ENCODE measurements around the gene EMC8. TPM values are rescaled to one million over a fixed set of nuclear protein-coding genes. Genes with fewer than 3 reads are reported as not detected.

EMC8 gene
- total RNA-seq, 2 donors from 2014 or later = 60.1 to 67.6 TPM

DNA sequence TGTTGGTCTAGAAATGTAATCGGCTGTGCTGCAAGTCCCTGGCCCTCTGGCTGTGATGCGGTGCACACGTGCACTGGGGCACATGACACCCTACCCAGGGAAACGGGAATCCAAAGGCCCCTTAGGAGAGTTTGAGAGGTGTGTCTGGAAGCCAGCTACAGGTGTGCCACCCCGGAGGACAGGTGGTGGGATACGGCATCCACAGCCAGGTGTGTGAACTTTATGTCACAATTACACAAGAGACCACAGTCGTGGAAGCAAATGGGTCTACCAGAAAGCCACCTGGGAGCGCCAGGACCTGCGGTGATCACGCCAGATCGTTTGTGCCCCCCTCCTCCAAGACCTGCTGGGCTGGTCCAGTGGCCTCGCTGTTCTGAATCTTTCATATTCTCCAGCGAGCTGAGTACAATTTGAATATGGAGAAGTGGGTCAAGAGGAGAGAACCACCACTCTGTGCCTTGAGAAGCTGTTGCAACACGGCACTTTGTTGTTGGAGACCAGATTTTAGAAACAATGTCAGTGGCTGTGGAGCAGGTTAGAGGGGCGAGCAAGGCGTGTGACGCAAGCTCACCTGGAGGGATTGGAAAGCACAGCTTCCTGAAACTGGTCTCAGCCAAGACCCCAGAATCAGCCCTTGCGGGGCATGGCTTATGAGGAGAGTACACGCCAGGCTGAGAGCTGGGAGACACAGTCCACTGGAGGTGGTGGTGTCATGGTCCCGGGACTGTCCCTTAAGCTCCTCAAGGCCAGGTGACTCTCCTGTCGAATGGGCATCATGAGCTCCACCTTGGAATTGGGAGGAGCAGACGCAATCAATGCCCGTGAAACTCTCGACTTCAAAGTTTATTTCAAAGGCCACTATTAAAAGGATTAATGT lies 37.6 kb upstream of the EMC8 start:
- no peaks in the 10 kb centered on the region for H3K4me1 ChIP-seq (ENCODE audit: control insufficient read depth, insufficient read depth, low read length)
- H3K9me3 ChIP-seq (ENCODE audit: control insufficient read depth, low read length) = no peaks in the 10 kb centered on the region
- Mint-ChIP-seq H3K27ac (no peak overlapping the region), H3K9me3 (peaks cover 19% of the 10 kb centered on the region), H3K4me1 (no peaks in the 10 kb centered on the region), H3K27me3 (ENCODE audit: insufficient read depth) (peaks cover 7% of the 10 kb centered on the region), H3K4me3 (no peak overlapping the region), H3K36me3 (ENCODE audit: low read depth) (no peaks in the 10 kb centered on the region)
- no peak for DNase-seq
- no peak overlapping the region for H3K4me3 ChIP-seq (ENCODE audit: low read length)
- H3K9ac ChIP-seq (ENCODE audit: extremely low read depth, low read length, poor library complexity, severe bottlenecking) = no peak overlapping the region
- peaks cover 7% of the 10 kb centered on the region for H3K27me3 ChIP-seq (ENCODE audit: control insufficient read depth, insufficient read depth, low read length, poor library complexity, severe bottlenecking)
- WGBS, 2 experiments (ENCODE audit: insufficient coverage in 1 of 2, insufficient read length in 1 of 2) = 83 to 86% methylated on average over 18 to 24 of the region's 24 CpGs
- no peak overlapping the region for H3K27ac ChIP-seq (ENCODE audit: low read depth, low read length)
- TF ChIP-seq, protein P1, sequence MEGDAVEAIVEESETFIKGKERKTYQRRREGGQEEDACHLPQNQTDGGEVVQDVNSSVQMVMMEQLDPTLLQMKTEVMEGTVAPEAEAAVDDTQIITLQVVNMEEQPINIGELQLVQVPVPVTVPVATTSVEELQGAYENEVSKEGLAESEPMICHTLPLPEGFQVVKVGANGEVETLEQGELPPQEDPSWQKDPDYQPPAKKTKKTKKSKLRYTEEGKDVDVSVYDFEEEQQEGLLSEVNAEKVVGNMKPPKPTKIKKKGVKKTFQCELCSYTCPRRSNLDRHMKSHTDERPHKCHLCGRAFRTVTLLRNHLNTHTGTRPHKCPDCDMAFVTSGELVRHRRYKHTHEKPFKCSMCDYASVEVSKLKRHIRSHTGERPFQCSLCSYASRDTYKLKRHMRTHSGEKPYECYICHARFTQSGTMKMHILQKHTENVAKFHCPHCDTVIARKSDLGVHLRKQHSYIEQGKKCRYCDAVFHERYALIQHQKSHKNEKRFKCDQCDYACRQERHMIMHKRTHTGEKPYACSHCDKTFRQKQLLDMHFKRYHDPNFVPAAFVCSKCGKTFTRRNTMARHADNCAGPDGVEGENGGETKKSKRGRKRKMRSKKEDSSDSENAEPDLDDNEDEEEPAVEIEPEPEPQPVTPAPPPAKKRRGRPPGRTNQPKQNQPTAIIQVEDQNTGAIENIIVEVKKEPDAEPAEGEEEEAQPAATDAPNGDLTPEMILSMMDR (conservative IDR thresholded peaks at IDR 0.05) = no peak
- H3K36me3 ChIP-seq (ENCODE audit: control insufficient read depth, insufficient read depth, low read length) = no peaks in the 10 kb centered on the region

DNA sequence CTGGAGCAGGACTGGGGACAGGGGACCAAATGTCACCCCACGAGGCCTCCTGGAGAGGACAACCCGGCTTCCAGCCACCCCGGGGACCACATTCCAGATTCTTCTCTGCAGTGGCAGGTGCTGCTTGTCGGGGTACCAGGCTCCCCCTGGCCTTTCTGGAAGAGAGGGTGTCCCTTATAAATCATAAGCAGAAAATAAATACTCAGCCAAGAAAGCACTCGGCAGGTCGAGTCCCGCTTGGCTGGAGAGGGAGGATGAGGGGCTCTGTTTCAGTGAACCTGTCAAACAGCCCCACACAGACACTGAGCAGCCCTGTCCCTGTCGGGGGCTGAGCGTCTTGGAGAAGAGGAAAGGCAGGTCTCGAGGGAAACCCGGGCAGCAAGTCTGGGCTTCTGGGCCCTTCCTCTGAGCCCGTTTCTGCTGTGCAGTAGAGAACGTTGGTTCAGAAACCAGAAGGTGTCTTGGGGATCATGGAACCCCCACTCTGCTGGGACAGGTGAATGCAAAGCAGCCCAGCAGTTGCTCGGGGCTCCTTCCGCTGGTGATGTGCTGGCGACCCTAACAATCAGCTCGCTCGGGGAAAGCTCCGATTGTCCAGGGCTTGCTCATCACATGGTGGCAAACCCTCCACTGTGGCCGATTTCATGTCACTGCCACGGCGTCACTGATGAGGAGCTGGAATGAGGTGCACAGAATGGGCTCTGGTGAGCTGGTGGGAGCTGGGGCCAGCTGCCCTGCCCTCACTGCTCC lies 36.8 kb upstream of the EMC8 start:
- Histone ChIP-seq H3K27me3 (ENCODE audit: control insufficient read depth, insufficient read depth, low read length, poor library complexity, severe bottlenecking) (peaks cover 7% of the 10 kb centered on the region), H3K27ac (ENCODE audit: low read depth, low read length) (no peak overlapping the region), H3K4me3 (ENCODE audit: low read length) (no peak overlapping the region), H3K9ac (ENCODE audit: extremely low read depth, low read length, poor library complexity, severe bottlenecking) (no peak overlapping the region), H3K4me1 (ENCODE audit: control insufficient read depth, insufficient read depth, low read length) (no peaks in the 10 kb centered on the region), H3K9me3 (ENCODE audit: control insufficient read depth, low read length) (no peaks in the 10 kb centered on the region), H3K36me3 (ENCODE audit: control insufficient read depth, insufficient read depth, low read length) (no peaks in the 10 kb centered on the region)
- 90 to 92% methylated on average over 12 to 22 of the region's 22 CpGs for WGBS, 2 experiments (ENCODE audit: insufficient coverage in 1 of 2, insufficient read length in 1 of 2)
- no peak overlapping the region for H3K4me3 Mint-ChIP-seq
- H3K36me3 Mint-ChIP-seq (ENCODE audit: low read depth) = no peaks in the 10 kb centered on the region
- peaks cover 23% of the 10 kb centered on the region for H3K9me3 Mint-ChIP-seq
- no peak overlapping the region for H3K27ac Mint-ChIP-seq
- H3K4me1 Mint-ChIP-seq = no peaks in the 10 kb centered on the region
- TF ChIP-seq, protein P1 (conservative IDR thresholded peaks at IDR 0.05) = no peak
- peaks cover 11% of the 10 kb centered on the region for H3K27me3 Mint-ChIP-seq (ENCODE audit: insufficient read depth)
- no peak for DNase-seq

DNA sequence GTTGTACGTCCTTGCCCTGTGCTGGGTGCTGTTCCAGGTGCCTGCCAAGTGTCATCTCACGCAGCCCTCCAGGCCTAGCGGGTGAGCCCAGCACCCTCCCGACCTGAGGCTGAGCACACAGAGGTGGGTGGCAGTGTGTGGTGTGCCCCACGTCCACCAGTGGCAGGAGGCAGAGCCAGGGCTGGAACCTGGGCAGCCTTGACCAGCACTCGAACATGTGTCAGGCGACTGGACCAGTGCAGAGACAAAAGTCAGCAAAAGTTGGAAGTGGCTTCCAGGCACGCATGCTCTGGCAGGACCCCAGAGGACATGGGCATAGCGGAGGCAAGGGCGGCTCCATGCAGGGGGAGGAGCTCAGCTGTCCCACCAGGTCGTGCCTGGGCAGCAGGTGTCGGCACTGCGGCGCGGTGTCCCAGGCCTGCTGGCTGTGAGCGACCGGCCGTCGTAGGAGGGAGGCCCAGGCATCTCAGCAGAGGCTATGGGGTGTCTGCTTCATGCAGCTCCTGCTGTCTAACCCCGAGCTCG lies 35.9 kb upstream of the EMC8 start:
- Histone ChIP-seq H3K9ac (ENCODE audit: extremely low read depth, low read length, poor library complexity, severe bottlenecking) (no peak overlapping the region), H3K4me1 (ENCODE audit: control insufficient read depth, insufficient read depth, low read length) (no peaks in the 10 kb centered on the region), H3K36me3 (ENCODE audit: control insufficient read depth, insufficient read depth, low read length) (no peaks in the 10 kb centered on the region), H3K9me3 (ENCODE audit: control insufficient read depth, low read length) (no peaks in the 10 kb centered on the region), H3K27ac (ENCODE audit: low read depth, low read length) (no peak overlapping the region), H3K4me3 (ENCODE audit: low read length) (no peak overlapping the region), H3K27me3 (ENCODE audit: control insufficient read depth, insufficient read depth, low read length, poor library complexity, severe bottlenecking) (peaks cover 7% of the 10 kb centered on the region)
- Mint-ChIP-seq H3K36me3 (ENCODE audit: low read depth) (no peaks in the 10 kb centered on the region), H3K9me3 (peaks cover 23% of the 10 kb centered on the region), H3K27me3 (ENCODE audit: insufficient read depth) (peaks cover 11% of the 10 kb centered on the region), H3K4me3 (no peak overlapping the region), H3K27ac (no peak overlapping the region), H3K4me1 (no peaks in the 10 kb centered on the region)
- TF ChIP-seq, protein P1 (conservative IDR thresholded peaks at IDR 0.05) = no peak
- 80 to 83% methylated on average over 17 to 21 of the region's 21 CpGs for WGBS, 2 experiments (ENCODE audit: insufficient coverage in 1 of 2, insufficient read length in 1 of 2)
- DNase-seq = no peak

All from endodermal cell (in vitro differentiated cells).